Liver (tissue), 9 donors: Measurements from ENCODE around the gene HNRNPA3. TPM values are rescaled to one million over a fixed set of nuclear protein-coding genes. Genes with fewer than 3 reads are reported as not detected.
A peak's percentile ranks its signal among the peaks of the same experiment; 100 is the strongest.

Experiments used
- DNase-seq: peaks from one replicate; pipeline ENCODE4 v3.0.0-alpha.2; 2017; ENCODE audit warnings: low spot score
- H3K27ac ChIP-seq, 2 donors: one replicate each; pipeline ENCODE4 v1.7.0; 2013; ENCODE audit warnings: inconsistent platforms in 2 of 2, low read length in 2 of 2, control low read depth in 1 of 2, low read depth in 1 of 2, mild to moderate bottlenecking in 1 of 2
- H3K27me3 ChIP-seq, 4 donors: one replicate each; pipeline versions ENCODE4 v1.6.1 to v1.7.0; 2013; ENCODE audit warnings: low read length in 3 of 4, inconsistent platforms in 1 of 4, mild to moderate bottlenecking in 1 of 4, moderate library complexity in 1 of 4; ENCODE audit not compliant: control insufficient read depth in 4 of 4, insufficient read depth in 4 of 4
- H3K36me3 ChIP-seq, 4 donors: one replicate each; pipeline versions ENCODE4 v1.6.1 to v1.7.0; 2013; ENCODE audit warnings: low read length in 3 of 4, mild to moderate bottlenecking in 3 of 4, low read depth in 1 of 4, moderate library complexity in 1 of 4; ENCODE audit not compliant: control insufficient read depth in 4 of 4, insufficient read depth in 3 of 4
- H3K4me1 ChIP-seq, 4 donors: one replicate each; pipeline versions ENCODE4 v1.6.1 to v1.7.0; 2013; ENCODE audit warnings: low read length in 3 of 4, mild to moderate bottlenecking in 3 of 4, moderate library complexity in 1 of 4; ENCODE audit not compliant: control insufficient read depth in 4 of 4, insufficient read depth in 4 of 4
- H3K4me3 ChIP-seq, 3 donors: one replicate each; pipeline versions ENCODE4 v1.6.1 to v1.7.0; 2013; ENCODE audit warnings: low read length in 3 of 3, control low read depth in 1 of 3, low read depth in 1 of 3, mild to moderate bottlenecking in 1 of 3
- H3K9ac ChIP-seq, 2 donors: one replicate each; pipeline ENCODE4 v1.7.0; 2013; ENCODE audit warnings: low read length in 2 of 2, mild to moderate bottlenecking in 2 of 2, moderate library complexity in 2 of 2, control low read depth in 1 of 2, low read depth in 1 of 2
- H3K9me3 ChIP-seq, 4 donors: one replicate each; pipeline versions ENCODE4 v1.6.1 to v1.7.0; 2013; ENCODE audit warnings: low read length in 3 of 4; ENCODE audit not compliant: control insufficient read depth in 4 of 4
- EGR1 ChIP-seq, 2 donors: IDR thresholded peaks; 2 replicates each; pipeline ENCODE4 v1.6.1; 2016 to 2018; ENCODE audit warnings: antibody characterized with exemption in 2 of 2, low read depth in 2 of 2
- FOXA1 ChIP-seq: IDR thresholded peaks from 2 replicates; pipeline ENCODE4 v1.6.1; 2016; ENCODE audit warnings: antibody characterized with exemption
- FOXA2 ChIP-seq: IDR thresholded peaks from 2 replicates; pipeline ENCODE4 v1.6.1; 2016; ENCODE audit warnings: antibody characterized with exemption
- GABPA ChIP-seq, 2 donors: IDR thresholded peaks in 1 of 2; conservative IDR thresholded peaks in 1 of 2; 2 replicates each; pipeline ENCODE4 v1.6.1; 2016; ENCODE audit warnings: antibody characterized with exemption in 2 of 2, mild to moderate bottlenecking in 1 of 2, moderate library complexity in 1 of 2
- HNF4G ChIP-seq: IDR thresholded peaks from 2 replicates; pipeline ENCODE4 v1.6.1; 2016; ENCODE audit warnings: antibody characterized with exemption
- JUND ChIP-seq, 2 donors: IDR thresholded peaks; 2 replicates each; pipeline ENCODE4 v1.6.1; 2016; ENCODE audit warnings: antibody characterized with exemption in 2 of 2
- NR2F2 ChIP-seq: IDR thresholded peaks from 2 replicates; pipeline ENCODE4 v1.6.1; 2016; ENCODE audit warnings: antibody characterized with exemption
- RAD21 ChIP-seq, 2 donors: IDR thresholded peaks; 2 replicates each; pipeline ENCODE4 v1.6.1; 2016; ENCODE audit warnings: antibody characterized with exemption in 2 of 2, mild to moderate bottlenecking in 2 of 2
- RXRA ChIP-seq, 2 donors: IDR thresholded peaks; 2 replicates each; pipeline ENCODE4 v1.6.1; 2017 to 2018; ENCODE audit warnings: antibody characterized with exemption in 2 of 2, mild to moderate bottlenecking in 1 of 2
- SP1 ChIP-seq: IDR thresholded peaks from 2 replicates; pipeline ENCODE4 v1.6.1; 2018; ENCODE audit warnings: antibody characterized with exemption, mild to moderate bottlenecking
- TAF1 ChIP-seq: conservative IDR thresholded peaks from 2 replicates; pipeline ENCODE4 v1.6.1; 2016; ENCODE audit warnings: antibody characterized with exemption, mild to moderate bottlenecking
- YY1 ChIP-seq: IDR thresholded peaks from 2 replicates; pipeline ENCODE4 v1.6.1; 2016; ENCODE audit warnings: antibody characterized with exemption, mild to moderate bottlenecking
- WGBS: extraction: QIAGEN DNeasy Blood & Tissue Kit; methylation state at CpG from one replicate; pipeline ENCODE4 v1.1.7; 2013; 5-methylcytosine and 5-hydroxymethylcytosine counted together
- polyA plus RNA-seq, 2 donors: library from polyadenylated mRNA; stranded (reverse) in 1 of 2; unstranded in 1 of 2; fragments of 200-250 nt in 1 of 2; fragments of >200 nt in 1 of 2; fragmentation: Nextera tagmentation in 1 of 2; extraction: Ambion mirVana in 1 of 2; gene quantifications; one replicate each; pipeline versions ENCODE4 v1.2.1 to v1.2.3, GENCODE V29; 2013 to 2015
- total RNA-seq, 2 donors: library from RNA; depleted of rRNA; stranded (reverse); fragments of >200 nt; gene quantifications; one replicate each; pipeline ENCODE4 v1.2.3, GENCODE V29; 2014
- TF ChIP-seq, protein P1 (sequence below): IDR thresholded peaks from 2 replicates; pipeline ENCODE4 v1.6.1; 2016; ENCODE audit warnings: antibody characterized with exemption
- TF ChIP-seq, protein P2 (sequence below): IDR thresholded peaks from 2 replicates; pipeline ENCODE4 v1.6.1; 2016; ENCODE audit warnings: antibody characterized with exemption
- TF ChIP-seq, protein P3 (sequence below): fragments of 150-350 bp; IDR thresholded peaks from 2 replicates; pipeline ENCODE4 v1.5.1; 2017; ENCODE audit warnings: improper control_type of control experiment, low read depth, low read length; ENCODE audit not compliant: missing input control
- TF ChIP-seq, protein P4 (sequence below): IDR thresholded peaks from 2 replicates; pipeline ENCODE4 v1.6.1; 2016; ENCODE audit warnings: antibody characterized with exemption, mild to moderate bottlenecking
- donor health status: healthy.
- donor health status: healthy.
- donor health status: healthy.
- donor health status: healthy.
- donor health status: healthy.

Gene HNRNPA3
- total and polyA plus RNA-seq, 4 donors: 22.9 to 72.5 (median 51.7) TPM

DNA sequence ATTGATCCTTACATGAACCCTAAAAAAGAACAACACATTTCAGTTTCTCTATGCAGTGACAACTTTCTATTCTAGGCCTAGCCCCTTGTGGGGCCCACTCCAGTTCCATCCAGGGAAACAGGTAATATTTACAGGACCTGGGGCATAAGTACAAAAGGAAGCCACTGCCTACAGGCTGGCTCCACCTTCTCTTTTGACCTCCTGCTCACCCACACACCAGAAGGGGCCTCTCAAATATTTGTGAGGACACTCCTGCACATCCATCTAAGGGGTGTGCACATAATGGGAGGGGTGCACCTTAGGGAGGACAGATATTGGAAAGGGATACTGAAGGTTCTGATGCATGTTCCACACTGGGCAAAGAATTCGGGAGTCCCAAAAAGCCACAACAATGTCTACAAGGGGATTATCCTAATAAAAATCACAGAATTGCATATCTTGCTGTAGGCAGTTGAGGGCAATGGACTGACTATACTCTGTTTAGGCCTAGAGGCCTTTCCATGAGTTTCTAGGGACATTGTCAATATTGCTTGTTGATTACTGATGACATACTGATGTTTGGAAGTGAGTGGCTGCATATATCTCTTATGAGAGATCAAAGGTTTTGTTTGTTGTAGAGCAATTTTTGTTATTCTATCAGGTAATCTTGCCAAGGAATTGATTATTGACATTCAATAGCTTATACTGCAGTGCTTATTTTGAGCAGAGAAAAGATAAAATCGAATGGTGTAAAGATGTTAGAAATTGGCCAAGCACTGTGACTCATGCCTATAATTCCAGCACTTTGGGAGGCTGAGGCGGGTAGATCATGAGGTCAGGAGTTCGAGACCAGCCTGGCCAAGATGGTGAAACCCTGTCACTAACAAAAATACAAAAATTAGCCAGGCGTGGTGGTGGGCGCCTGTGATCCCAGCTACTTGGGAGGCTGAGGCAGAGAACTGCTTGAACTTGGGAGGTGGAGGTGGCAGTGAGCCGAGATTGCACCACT, 23.8 kb upstream of the HNRNPA3 start:
- Histone ChIP-seq H3K36me3 (no peaks in the 10 kb centered on the region), H3K27me3 (no peaks in the 10 kb centered on the region), H3K9ac (no peak overlapping the region), H3K4me3 (no peak overlapping the region), H3K27ac (peak overlapping the region in 1 of 2 donors; percentile 12), H3K9me3 (no peaks in the 10 kb centered on the region), H3K4me1 (peaks cover 0 to 12% (median 5%) of the 10 kb centered on the region in 4 donors)
- DNase-seq: peak; percentile 44
- TF ChIP-seq RXRA (IDR thresholded peaks at IDR 0.05): no peak
- TF ChIP-seq, protein P1, sequence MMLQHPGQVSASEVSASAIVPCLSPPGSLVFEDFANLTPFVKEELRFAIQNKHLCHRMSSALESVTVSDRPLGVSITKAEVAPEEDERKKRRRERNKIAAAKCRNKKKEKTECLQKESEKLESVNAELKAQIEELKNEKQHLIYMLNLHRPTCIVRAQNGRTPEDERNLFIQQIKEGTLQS: no peak
- TF ChIP-seq, protein P2, sequence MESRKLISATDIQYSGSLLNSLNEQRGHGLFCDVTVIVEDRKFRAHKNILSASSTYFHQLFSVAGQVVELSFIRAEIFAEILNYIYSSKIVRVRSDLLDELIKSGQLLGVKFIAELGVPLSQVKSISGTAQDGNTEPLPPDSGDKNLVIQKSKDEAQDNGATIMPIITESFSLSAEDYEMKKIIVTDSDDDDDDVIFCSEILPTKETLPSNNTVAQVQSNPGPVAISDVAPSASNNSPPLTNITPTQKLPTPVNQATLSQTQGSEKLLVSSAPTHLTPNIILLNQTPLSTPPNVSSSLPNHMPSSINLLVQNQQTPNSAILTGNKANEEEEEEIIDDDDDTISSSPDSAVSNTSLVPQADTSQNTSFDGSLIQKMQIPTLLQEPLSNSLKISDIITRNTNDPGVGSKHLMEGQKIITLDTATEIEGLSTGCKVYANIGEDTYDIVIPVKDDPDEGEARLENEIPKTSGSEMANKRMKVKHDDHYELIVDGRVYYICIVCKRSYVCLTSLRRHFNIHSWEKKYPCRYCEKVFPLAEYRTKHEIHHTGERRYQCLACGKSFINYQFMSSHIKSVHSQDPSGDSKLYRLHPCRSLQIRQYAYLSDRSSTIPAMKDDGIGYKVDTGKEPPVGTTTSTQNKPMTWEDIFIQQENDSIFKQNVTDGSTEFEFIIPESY: no peak
- TF ChIP-seq TAF1: no peak
- no peak for TF ChIP-seq FOXA2
- TF ChIP-seq HNF4G: no peak
- no peak for TF ChIP-seq RAD21 (IDR thresholded peaks at IDR 0.05)
- TF ChIP-seq, protein P3, sequence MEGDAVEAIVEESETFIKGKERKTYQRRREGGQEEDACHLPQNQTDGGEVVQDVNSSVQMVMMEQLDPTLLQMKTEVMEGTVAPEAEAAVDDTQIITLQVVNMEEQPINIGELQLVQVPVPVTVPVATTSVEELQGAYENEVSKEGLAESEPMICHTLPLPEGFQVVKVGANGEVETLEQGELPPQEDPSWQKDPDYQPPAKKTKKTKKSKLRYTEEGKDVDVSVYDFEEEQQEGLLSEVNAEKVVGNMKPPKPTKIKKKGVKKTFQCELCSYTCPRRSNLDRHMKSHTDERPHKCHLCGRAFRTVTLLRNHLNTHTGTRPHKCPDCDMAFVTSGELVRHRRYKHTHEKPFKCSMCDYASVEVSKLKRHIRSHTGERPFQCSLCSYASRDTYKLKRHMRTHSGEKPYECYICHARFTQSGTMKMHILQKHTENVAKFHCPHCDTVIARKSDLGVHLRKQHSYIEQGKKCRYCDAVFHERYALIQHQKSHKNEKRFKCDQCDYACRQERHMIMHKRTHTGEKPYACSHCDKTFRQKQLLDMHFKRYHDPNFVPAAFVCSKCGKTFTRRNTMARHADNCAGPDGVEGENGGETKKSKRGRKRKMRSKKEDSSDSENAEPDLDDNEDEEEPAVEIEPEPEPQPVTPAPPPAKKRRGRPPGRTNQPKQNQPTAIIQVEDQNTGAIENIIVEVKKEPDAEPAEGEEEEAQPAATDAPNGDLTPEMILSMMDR: no peak
- TF ChIP-seq YY1: no peak
- TF ChIP-seq SP1: no peak
- TF ChIP-seq FOXA1: no peak
- TF ChIP-seq NR2F2: no peak
- TF ChIP-seq GABPA (IDR thresholded peaks at IDR 0.05 in 1 of 2, conservative IDR thresholded peaks at IDR 0.05 in 1 of 2): no peak
- no peak for TF ChIP-seq EGR1 (IDR thresholded peaks at IDR 0.05; ENCODE audit: low read depth in 2 of 2)
- TF ChIP-seq, protein P4, sequence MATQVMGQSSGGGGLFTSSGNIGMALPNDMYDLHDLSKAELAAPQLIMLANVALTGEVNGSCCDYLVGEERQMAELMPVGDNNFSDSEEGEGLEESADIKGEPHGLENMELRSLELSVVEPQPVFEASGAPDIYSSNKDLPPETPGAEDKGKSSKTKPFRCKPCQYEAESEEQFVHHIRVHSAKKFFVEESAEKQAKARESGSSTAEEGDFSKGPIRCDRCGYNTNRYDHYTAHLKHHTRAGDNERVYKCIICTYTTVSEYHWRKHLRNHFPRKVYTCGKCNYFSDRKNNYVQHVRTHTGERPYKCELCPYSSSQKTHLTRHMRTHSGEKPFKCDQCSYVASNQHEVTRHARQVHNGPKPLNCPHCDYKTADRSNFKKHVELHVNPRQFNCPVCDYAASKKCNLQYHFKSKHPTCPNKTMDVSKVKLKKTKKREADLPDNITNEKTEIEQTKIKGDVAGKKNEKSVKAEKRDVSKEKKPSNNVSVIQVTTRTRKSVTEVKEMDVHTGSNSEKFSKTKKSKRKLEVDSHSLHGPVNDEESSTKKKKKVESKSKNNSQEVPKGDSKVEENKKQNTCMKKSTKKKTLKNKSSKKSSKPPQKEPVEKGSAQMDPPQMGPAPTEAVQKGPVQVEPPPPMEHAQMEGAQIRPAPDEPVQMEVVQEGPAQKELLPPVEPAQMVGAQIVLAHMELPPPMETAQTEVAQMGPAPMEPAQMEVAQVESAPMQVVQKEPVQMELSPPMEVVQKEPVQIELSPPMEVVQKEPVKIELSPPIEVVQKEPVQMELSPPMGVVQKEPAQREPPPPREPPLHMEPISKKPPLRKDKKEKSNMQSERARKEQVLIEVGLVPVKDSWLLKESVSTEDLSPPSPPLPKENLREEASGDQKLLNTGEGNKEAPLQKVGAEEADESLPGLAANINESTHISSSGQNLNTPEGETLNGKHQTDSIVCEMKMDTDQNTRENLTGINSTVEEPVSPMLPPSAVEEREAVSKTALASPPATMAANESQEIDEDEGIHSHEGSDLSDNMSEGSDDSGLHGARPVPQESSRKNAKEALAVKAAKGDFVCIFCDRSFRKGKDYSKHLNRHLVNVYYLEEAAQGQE: no peak
- no peak for TF ChIP-seq JUND (IDR thresholded peaks at IDR 0.05)
- WGBS: 93% methylated on average over 7 of the region's 7 CpGs
